HepG2 (cell line): Measurements from ENCODE around the gene MIER2. TPM values are rescaled to one million over a fixed set of nuclear protein-coding genes. Genes with fewer than 3 reads are reported as not detected.

Experiments
- ATAC-seq: fragments of 200-7000 bp; cut with Tn5 transposase; 3 replicates; pipeline ENCODE4 v1.9.1; 2020; ENCODE audit warnings: mild to moderate bottlenecking, moderate library complexity
- BruUV-seq: library from RNA; stranded (reverse); fragments of 400-500 nt; replicated peaks from 2 replicates; lab custom pipeline; 2021; lab: Mats Ljungman, UMichigan
- CTCF ChIA-PET: fragments of 300-600 bp; formaldehyde crosslinking; extraction: SDS; loops from one replicate; lab custom pipeline; 2021; ENCODE audit warnings: low total read pairs, inconsistent platforms, low intra/inter-chr PET ratio; lab: Yijun Ruan, JAX
- POLR2A ChIA-PET: fragments of 350-600 bp; sonication (Branson Sonifier 250); formaldehyde crosslinking; loops from one replicate; lab custom pipeline; 2020; ENCODE audit warnings: antibody characterized with exemption, inconsistent platforms; lab: Yijun Ruan, JAX
- DNase-seq: peaks from one replicate; pipeline ENCODE4 v3.0.0-alpha.2; 2015; ENCODE audit warnings: low spot score
- FAIRE-seq: peaks from 3 replicates; lab custom pipeline; 2011; peaks lifted over from hg19 to GRCh38; lab: Jason Lieb, UNC
- H2AFZ ChIP-seq: one replicate; pipeline ENCODE4 v1.6.1; 2011; ENCODE audit warnings: low read length, inconsistent platforms
- H3K27ac ChIP-seq: fragments of 300-600 bp; 3 replicates; pipeline ENCODE4 v1.8.0; 2011; ENCODE audit warnings: mixed run types, mild to moderate bottlenecking, mixed read lengths, low read length, inconsistent platforms; ENCODE audit not compliant: insufficient read depth; ENCODE audit errors: extremely low read length
- H3K27me3 ChIP-seq, 2 experiments: fragments of 200-600 bp in 1 of 2; 2 replicates in 1 of 2; 3 replicates in 1 of 2; pipeline versions ENCODE4 v1.6.0 to v1.8.0; 2011; ENCODE audit warnings: low read length in 2 of 2, mild to moderate bottlenecking in 2 of 2, moderate library complexity in 2 of 2, inconsistent platforms in 1 of 2; ENCODE audit not compliant: insufficient read depth in 2 of 2, control insufficient read depth in 1 of 2
- H3K36me3 ChIP-seq, 2 experiments: fragments of 200-600 bp in 1 of 2; replicated peaks in 1 of 2; 2 replicates in 1 of 2; 3 replicates in 1 of 2; pipeline versions ENCODE4 v1.5.1 to v1.8.0; 2011; ENCODE audit warnings: low read length in 2 of 2, inconsistent platforms in 1 of 2; ENCODE audit not compliant: insufficient read depth in 2 of 2, control insufficient read depth in 1 of 2
- H3K4me1 ChIP-seq: 2 replicates; pipeline ENCODE4 v1.5.1; 2012; ENCODE audit warnings: low read length, inconsistent platforms; ENCODE audit not compliant: insufficient read depth
- H3K4me2 ChIP-seq: 2 replicates; pipeline ENCODE4 v1.6.0; 2011; ENCODE audit warnings: low read depth, low read length, inconsistent platforms
- H3K4me3 ChIP-seq, 3 experiments: fragments of 200-600 bp in 1 of 3; sonication (generic), shearing (Covaris generic) in 1 of 3; replicated peaks in 1 of 3; 2 replicates each; pipeline ENCODE4 v1.5.1; 2011 to 2016; ENCODE audit warnings: low read length in 3 of 3, inconsistent platforms in 2 of 3, low read depth in 2 of 3, mild to moderate bottlenecking in 2 of 3, control low read depth in 1 of 3, mixed read lengths in 1 of 3; ENCODE audit not compliant: insufficient read depth in 1 of 3
- H3K79me2 ChIP-seq: one replicate; pipeline ENCODE4 v1.6.1; 2011; ENCODE audit warnings: low read length, inconsistent platforms; ENCODE audit not compliant: insufficient read depth
- H3K9ac ChIP-seq: 2 replicates; pipeline ENCODE4 v1.6.0; 2011; ENCODE audit warnings: mild to moderate bottlenecking, low read depth, low read length, inconsistent platforms; ENCODE audit not compliant: insufficient read depth
- H3K9me3 ChIP-seq: 2 replicates; pipeline ENCODE4 v1.5.1; 2012; ENCODE audit warnings: mild to moderate bottlenecking, low read length
- H4K20me1 ChIP-seq: 2 replicates; pipeline ENCODE4 v1.6.0; 2011; ENCODE audit warnings: inconsistent platforms, mild to moderate bottlenecking, low read length, moderate library complexity; ENCODE audit not compliant: insufficient read depth
- HNF4A ChIP-seq: sonication (generic); formaldehyde crosslinking; IDR thresholded peaks from 2 replicates; pipeline ENCODE4 v1.4.0; 2020; ENCODE audit warnings: missing genetic modification reagents
- KDM4B ChIP-seq: sonication (generic); formaldehyde crosslinking; IDR thresholded peaks from 2 replicates; pipeline ENCODE4 v1.4.0; 2020; ENCODE audit warnings: missing genetic modification reagents
- MAFK ChIP-seq, 2 experiments: IDR thresholded peaks in 1 of 2; conservative IDR thresholded peaks in 1 of 2; 2 replicates each; pipeline ENCODE4 v1.6.1; 2011; ENCODE audit warnings: improper control_type of control experiment in 2 of 2, low read length in 2 of 2
- MTA3 ChIP-seq: sonication (generic); formaldehyde crosslinking; IDR thresholded peaks from 2 replicates; pipeline ENCODE4 v1.4.0; 2020; ENCODE audit warnings: missing genetic modification reagents
- NFKBIZ ChIP-seq: IDR thresholded peaks from 2 replicates; pipeline ENCODE4 v1.6.1; 2018; ENCODE audit warnings: missing genetic modification reagents, missing compliant biosample characterization
- POLR2AphosphoS2 ChIP-seq: IDR thresholded peaks from 2 replicates; pipeline ENCODE4 v1.6.1; 2011; ENCODE audit warnings: low read depth, low read length, improper control_type of control experiment
- SMAD3 ChIP-seq: sonication (generic); formaldehyde crosslinking; IDR thresholded peaks from 2 replicates; pipeline ENCODE4 v1.4.0; 2020; ENCODE audit warnings: missing genetic modification reagents
- ZC3H13 ChIP-seq: sonication (generic); formaldehyde crosslinking; IDR thresholded peaks from 2 replicates; pipeline ENCODE4 v1.8.1; 2023; ENCODE audit warnings: mild to moderate bottlenecking, missing genetic modification reagents, moderate library complexity
- ZEB1 ChIP-seq: IDR thresholded peaks from 2 replicates; pipeline ENCODE4 v1.6.1; 2012; ENCODE audit warnings: mild to moderate bottlenecking, low read depth, inconsistent platforms; ENCODE audit not compliant: insufficient replicate concordance
- ZNF549 ChIP-seq: sonication (generic); formaldehyde crosslinking; IDR thresholded peaks from 2 replicates; pipeline ENCODE4 v1.5.0; 2020; ENCODE audit warnings: missing genetic modification reagents
- WGBS: methylation state at CpG from one replicate; pipeline ENCODE4 v1.1.6; 2017; ENCODE audit warnings: low lambda C conversion rate; 5-methylcytosine and 5-hydroxymethylcytosine counted together
- in situ Hi-C: cut with HindIII; loops from 2 replicates; pipeline ENCODE4 v1.10.0; 2017; ENCODE audit warnings: low pct_unique_long_range_greater_than_20kb; ENCODE audit not compliant: extremely low pct_ligation_motif_present
- intact Hi-C: fragments of 100-400 bp; cut with micrococcal nuclease; formaldehyde crosslinking; loops from one replicate; pipeline ENCODE4 v1.10.0; 2022; ENCODE audit not compliant: unreplicated experiment
- polyA plus RNA-seq, 8 experiments: library from polyadenylated mRNA; depleted of rRNA in 3 of 8; stranded (reverse) in 7 of 8; unstranded in 1 of 8; fragments of >200 nt; fragmentation: Illumina TruSeq in 4 of 8; extraction: Trizol in 4 of 8; gene quantifications; 2 replicates each; pipeline versions ENCODE4 v1.2.1 to v1.2.3, GENCODE V29; 2011 to 2016; ENCODE audit warnings: low read depth in 4 of 8, missing spikeins in 1 of 8, mixed read lengths in 1 of 8; ENCODE audit not compliant: insufficient read depth in 1 of 8
- total RNA-seq, 5 experiments: library from RNA; depleted of rRNA; stranded (reverse); fragments of >200 nt; fragmentation: Illumina TruSeq; extraction: Trizol; gene quantifications; 2 replicates each; pipeline ENCODE4 v1.2.3, GENCODE V29; 2016; ENCODE audit warnings: low read depth in 1 of 5
- TF ChIP-seq, protein P1 (sequence below): IDR thresholded peaks from 2 replicates; pipeline ENCODE4 v1.6.1; 2012; ENCODE audit warnings: inconsistent platforms
- TF ChIP-seq, protein P2 (sequence below): sonication (generic); formaldehyde crosslinking; IDR thresholded peaks from 2 replicates; pipeline ENCODE4 v1.4.0; 2020; ENCODE audit warnings: missing genetic modification reagents, borderline replicate concordance

Gene MIER2
- total and polyA plus RNA-seq, 2 of the 13 experiments (the other 11 are each of a cell fraction or from before 2014, with no cell fraction given), result 9.6 to 25.7 TPM

DNA sequence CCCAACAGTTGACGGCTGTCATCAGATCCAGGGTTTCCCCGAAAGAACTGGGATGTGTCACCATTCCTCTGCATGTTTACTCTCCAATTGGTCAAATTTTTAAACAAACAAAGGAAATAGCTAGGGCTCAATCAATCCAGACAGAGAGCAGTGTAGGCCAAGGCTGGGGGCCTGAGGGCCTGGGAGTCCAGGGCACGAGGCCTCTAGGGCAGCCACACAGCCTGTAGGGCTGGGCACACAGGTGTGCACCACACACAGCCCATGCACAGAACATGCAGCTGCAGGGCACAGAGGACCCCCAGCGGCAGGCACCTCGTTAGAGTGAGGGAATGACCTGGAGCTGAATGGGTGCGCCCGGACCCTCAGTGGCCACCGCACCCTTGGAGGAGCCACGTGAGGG is 9.5 kb downstream of the MIER2 start (continued):
- TF ChIP-seq MTA3 (CRISPR knock-in tag) (no peak), ZNF549 (CRISPR knock-in tag) (no peak), ZC3H13 (CRISPR knock-in tag) (no peak), POLR2AphosphoS2 (no peak)

DNA sequence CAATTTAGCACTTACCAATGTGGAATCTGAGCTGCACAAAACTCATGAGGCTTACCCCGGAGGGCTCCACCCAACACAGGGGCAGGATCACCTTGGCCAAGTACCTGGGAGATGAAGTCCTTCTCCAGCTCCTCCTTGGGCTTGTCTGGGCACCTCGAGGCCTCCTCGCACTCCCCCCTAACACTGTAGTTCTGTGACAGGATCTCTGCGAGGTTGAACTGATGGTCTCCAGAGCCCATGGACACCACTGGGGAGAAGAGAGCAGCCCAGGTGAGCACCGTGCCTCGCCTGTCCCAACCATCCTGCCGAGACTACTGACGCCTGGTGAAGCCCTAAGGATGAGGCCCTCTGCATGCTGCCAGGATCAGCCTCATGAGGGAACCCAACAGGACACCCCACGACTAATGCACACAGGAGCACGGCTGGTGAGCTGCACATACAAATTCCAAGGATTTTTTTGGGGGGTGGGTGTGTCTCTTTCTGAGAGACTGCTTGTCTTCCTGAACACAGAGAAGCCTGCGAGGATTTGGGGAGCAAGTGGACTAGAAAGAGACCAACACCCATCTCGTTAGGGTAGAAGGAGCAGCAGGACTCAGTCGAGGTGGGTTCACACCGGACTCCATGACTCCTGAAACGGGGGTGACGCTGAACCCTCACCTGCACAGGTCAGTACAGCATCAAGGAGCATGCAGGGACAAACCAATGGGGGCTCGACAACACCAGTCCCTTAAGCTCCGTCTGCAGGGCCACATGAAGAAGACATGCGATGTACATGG is 10.1 kb downstream of the MIER2 start:
- TF ChIP-seq, protein P1, sequence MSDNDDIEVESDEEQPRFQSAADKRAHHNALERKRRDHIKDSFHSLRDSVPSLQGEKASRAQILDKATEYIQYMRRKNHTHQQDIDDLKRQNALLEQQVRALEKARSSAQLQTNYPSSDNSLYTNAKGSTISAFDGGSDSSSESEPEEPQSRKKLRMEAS, result no peak
- TF ChIP-seq MAFK (conservative IDR thresholded peaks at IDR 0.05 in 1 of 2, IDR thresholded peaks at IDR 0.05 in 1 of 2; ENCODE audit: low read length in 2 of 2) (no peak), SMAD3 (no peak), HNF4A (CRISPR knock-in tag) (no peak), NFKBIZ (no peak), ZEB1 (no peak), KDM4B (CRISPR knock-in tag) (no peak)
- TF ChIP-seq, protein P2, sequence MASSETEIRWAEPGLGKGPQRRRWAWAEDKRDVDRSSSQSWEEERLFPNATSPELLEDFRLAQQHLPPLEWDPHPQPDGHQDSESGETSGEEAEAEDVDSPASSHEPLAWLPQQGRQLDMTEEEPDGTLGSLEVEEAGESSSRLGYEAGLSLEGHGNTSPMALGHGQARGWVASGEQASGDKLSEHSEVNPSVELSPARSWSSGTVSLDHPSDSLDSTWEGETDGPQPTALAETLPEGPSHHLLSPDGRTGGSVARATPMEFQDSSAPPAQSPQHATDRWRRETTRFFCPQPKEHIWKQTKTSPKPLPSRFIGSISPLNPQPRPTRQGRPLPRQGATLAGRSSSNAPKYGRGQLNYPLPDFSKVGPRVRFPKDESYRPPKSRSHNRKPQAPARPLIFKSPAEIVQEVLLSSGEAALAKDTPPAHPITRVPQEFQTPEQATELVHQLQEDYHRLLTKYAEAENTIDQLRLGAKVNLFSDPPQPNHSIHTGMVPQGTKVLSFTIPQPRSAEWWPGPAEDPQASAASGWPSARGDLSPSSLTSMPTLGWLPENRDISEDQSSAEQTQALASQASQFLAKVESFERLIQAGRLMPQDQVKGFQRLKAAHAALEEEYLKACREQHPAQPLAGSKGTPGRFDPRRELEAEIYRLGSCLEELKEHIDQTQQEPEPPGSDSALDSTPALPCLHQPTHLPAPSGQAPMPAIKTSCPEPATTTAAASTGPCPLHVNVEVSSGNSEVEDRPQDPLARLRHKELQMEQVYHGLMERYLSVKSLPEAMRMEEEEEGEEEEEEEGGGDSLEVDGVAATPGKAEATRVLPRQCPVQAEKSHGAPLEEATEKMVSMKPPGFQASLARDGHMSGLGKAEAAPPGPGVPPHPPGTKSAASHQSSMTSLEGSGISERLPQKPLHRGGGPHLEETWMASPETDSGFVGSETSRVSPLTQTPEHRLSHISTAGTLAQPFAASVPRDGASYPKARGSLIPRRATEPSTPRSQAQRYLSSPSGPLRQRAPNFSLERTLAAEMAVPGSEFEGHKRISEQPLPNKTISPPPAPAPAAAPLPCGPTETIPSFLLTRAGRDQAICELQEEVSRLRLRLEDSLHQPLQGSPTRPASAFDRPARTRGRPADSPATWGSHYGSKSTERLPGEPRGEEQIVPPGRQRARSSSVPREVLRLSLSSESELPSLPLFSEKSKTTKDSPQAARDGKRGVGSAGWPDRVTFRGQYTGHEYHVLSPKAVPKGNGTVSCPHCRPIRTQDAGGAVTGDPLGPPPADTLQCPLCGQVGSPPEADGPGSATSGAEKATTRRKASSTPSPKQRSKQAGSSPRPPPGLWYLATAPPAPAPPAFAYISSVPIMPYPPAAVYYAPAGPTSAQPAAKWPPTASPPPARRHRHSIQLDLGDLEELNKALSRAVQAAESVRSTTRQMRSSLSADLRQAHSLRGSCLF (CRISPR knock-in tag), result no peak
- peaks cover 39% of the 10 kb centered on the region for H4K20me1 ChIP-seq
- no TSS peak for BruUV-seq
- H3K79me2 ChIP-seq, result peaks cover 45% of the 10 kb centered on the region
- CTCF ChIA-PET, result no interaction called here
- H3K27ac ChIP-seq, result no peak overlapping the region
- H3K36me3 ChIP-seq, result peaks cover 12 to 30% of the 10 kb centered on the region in 2 experiments; a peak in 4 of 5 replicates
- H3K9ac ChIP-seq, result no peak overlapping the region
- intact Hi-C loops, result no loop called here
- no peaks in the 10 kb centered on the region for H3K9me3 ChIP-seq
- no peaks in the 10 kb centered on the region for H3K27me3 ChIP-seq
- no peak overlapping the region for H3K4me3 ChIP-seq
- no peak for FAIRE-seq
- H3K4me1 ChIP-seq, result peaks cover 28% of the 10 kb centered on the region
- H3K4me2 ChIP-seq, result no peak overlapping the region
- in situ Hi-C loops, result no loop called here
- ATAC-seq, result no peak; the same call in 2 of the 3 replicates
- POLR2A ChIA-PET, result no interaction called here
- whole genome bisulfite sequencing, result 94% methylated on average over 14 of the region's 19 CpGs
- no peak for DNase-seq
- H2AFZ ChIP-seq, result no peak overlapping the region
